ENCODE data around the gene KCNT2.
A peak's percentile ranks its signal among the peaks of the same experiment; 100 is the strongest.

Gene KCNT2

DNA sequence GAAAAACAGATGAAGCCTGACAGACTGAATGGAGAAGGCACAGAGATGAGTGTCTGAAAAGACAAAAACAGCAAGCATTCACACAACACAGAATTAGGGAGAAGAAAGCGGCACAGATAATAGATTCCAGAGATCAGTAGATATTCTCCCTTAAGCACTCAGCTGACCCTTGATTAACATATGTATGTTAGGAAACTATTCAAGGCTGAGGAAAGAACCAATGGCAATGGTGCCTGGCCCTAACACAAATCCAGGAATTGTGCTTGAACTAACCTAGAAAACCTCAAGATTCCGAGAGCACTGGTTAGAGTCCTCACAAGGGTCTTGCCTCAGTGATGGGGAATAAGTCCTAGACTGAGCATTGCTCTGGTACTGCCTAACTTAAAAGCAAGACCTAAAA, 30.9 kb downstream of the KCNT2 start:
- DNase-seq (ENCODE audit: low read depth in 2 of 2): no peak
- no peak overlapping the region for H3K4me3 ChIP-seq (replicated peaks in 1 of 2; ENCODE audit: low read depth in 2 of 2, low read length in 2 of 2)
- TF ChIP-seq, protein P1, sequence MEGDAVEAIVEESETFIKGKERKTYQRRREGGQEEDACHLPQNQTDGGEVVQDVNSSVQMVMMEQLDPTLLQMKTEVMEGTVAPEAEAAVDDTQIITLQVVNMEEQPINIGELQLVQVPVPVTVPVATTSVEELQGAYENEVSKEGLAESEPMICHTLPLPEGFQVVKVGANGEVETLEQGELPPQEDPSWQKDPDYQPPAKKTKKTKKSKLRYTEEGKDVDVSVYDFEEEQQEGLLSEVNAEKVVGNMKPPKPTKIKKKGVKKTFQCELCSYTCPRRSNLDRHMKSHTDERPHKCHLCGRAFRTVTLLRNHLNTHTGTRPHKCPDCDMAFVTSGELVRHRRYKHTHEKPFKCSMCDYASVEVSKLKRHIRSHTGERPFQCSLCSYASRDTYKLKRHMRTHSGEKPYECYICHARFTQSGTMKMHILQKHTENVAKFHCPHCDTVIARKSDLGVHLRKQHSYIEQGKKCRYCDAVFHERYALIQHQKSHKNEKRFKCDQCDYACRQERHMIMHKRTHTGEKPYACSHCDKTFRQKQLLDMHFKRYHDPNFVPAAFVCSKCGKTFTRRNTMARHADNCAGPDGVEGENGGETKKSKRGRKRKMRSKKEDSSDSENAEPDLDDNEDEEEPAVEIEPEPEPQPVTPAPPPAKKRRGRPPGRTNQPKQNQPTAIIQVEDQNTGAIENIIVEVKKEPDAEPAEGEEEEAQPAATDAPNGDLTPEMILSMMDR (IDR thresholded peaks at IDR 0.05; ENCODE audit: low read depth, low read length): no peak

DNA sequence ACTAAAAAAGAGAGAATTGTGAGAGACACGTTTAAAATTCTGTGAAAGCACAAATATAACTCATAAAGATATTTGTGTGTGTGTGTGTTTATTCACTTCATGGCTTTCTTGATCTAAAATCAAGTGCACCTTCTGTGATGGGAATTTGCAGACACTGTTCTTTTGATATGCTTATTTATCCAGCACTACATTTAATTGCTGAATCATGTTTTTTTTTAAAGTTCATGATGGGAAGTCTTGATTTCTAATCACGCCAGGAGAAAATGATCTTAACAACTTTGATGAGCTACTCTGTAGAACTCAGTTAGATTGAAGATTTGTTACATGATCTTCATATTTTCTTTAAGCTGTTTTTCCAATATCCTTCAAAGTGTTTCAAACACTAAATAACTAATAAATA, 35.0 kb downstream of the KCNT2 start:
- H3K4me3 ChIP-seq (replicated peaks in 1 of 2; ENCODE audit: low read depth in 2 of 2, low read length in 2 of 2): no peak overlapping the region
- TF ChIP-seq, protein P1 (IDR thresholded peaks at IDR 0.05; ENCODE audit: low read depth, low read length): no peak
- no peak for DNase-seq (ENCODE audit: low read depth in 2 of 2)

DNA sequence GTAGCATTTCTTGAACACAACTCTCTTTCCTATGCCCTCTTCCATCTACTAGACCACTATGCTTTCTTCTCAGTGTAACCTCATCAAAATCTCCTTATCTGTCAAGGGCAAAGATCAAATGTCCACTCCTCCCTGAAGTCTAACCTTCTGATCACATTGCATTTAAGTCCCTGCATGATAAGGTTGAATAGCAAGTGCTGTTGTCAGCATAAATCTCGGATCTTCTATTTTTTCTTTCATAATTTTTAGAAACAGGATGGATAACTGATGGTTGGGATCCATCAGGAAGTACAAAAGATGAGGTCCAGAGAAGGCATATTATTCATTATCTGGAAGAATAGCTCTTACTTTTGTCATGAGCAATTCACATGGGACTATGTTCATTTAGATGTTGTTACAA, 41.0 kb downstream of the KCNT2 start:
- no peak overlapping the region for H3K4me3 ChIP-seq (replicated peaks in 1 of 2; ENCODE audit: low read depth in 2 of 2, low read length in 2 of 2)
- DNase-seq (ENCODE audit: low read depth in 2 of 2): no peak
- TF ChIP-seq, protein P1 (IDR thresholded peaks at IDR 0.05; ENCODE audit: low read depth, low read length): no peak

DNA sequence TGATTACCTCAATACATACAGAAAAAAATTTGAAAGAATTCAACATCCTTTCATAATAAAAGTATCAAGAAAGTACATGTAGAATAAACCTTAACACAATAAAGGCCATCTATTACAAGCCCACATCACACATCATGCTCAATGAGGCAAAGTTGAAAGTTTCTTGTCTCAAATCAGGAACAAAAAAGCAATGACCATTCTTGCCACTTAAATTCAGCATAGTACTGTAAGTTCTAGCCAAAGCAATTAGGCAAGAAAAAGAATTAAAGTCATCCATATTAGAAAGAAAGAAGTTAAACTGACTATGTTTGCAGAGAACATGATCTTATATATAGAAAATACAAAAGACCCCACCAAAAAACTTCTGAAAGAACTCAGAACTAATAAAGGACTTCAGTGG, 44.5 kb downstream of the KCNT2 start:
- no peak for DNase-seq (ENCODE audit: low read depth in 2 of 2)
- TF ChIP-seq, protein P1 (IDR thresholded peaks at IDR 0.05; ENCODE audit: low read depth, low read length): no peak
- H3K4me3 ChIP-seq (replicated peaks in 1 of 2; ENCODE audit: low read depth in 2 of 2, low read length in 2 of 2): no peak overlapping the region

DNA sequence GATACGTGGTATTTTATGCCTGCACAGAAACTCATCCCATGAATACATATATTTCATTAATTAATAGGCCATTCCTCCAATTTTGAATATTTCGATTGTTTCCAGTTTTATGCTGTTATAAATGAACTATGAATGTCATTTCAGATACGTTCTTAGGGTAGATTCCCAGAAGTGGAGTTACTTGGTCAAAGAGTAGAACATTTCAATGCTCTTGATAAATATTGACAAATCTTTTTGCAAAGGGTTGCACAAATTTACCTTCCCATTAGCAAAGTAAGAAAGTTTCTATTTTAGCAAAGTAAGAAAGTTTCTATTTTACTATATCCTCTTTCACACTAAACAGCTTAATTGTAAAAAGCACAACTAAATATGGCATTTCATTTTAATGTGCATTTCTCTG, 48.9 kb downstream of the KCNT2 start:
- TF ChIP-seq, protein P1 (IDR thresholded peaks at IDR 0.05; ENCODE audit: low read depth, low read length): no peak
- no peak overlapping the region for H3K4me3 ChIP-seq (replicated peaks in 1 of 2; ENCODE audit: low read depth in 2 of 2, low read length in 2 of 2)
- no peak for DNase-seq (ENCODE audit: low read depth in 2 of 2)

DNA sequence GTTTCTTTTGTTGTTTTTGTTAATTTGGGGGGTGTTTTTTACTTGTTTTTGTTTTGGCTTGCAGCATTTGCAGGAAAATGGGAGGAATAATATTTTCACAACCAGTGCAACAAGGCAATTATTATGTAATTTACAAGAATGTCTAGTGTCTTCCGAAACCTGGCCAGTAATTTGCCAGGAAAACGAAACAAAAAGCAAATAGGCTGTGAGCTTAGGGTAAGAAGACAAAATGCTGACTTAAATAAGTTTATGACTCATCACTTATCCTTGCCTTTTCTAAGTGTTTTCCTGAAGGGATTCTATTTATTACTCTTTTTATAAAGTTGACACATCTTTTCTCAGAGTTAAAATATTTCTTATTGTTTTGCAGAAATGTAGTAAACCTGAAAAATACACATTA, 49.8 kb downstream of the KCNT2 start:
- H3K4me3 ChIP-seq (replicated peaks in 1 of 2; ENCODE audit: low read depth in 2 of 2, low read length in 2 of 2): peak overlapping the region; percentile 14 to 45
- peak; percentile 80 to 89 for DNase-seq (ENCODE audit: low read depth in 2 of 2)
- TF ChIP-seq, protein P1 (IDR thresholded peaks at IDR 0.05; ENCODE audit: low read depth, low read length): no peak

DNA sequence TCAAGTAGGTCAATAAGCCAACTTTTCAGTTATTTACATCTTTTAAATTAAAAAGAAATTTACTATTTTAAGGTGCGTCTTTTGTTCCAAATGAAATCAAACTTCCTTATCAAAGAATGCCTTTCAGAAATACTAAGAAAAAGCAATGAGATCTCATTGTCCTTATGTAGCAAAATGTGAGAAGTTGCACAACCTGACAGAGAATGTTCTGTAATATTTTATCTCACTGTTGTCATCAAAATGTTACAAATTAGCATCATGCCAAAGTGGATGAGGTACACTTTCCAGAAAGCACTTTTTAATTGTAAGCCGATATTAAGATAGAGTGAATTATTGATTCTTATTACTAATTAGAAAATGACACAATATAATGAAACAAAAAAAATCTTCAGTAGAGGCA, 50.4 kb downstream of the KCNT2 start:
- DNase-seq (ENCODE audit: low read depth in 2 of 2): peak; percentile 11 to 60
- TF ChIP-seq, protein P1 (IDR thresholded peaks at IDR 0.05; ENCODE audit: low read depth, low read length): no peak
- H3K4me3 ChIP-seq (replicated peaks in 1 of 2; ENCODE audit: low read depth in 2 of 2, low read length in 2 of 2): no peak overlapping the region
